ENCODE measurements around the gene ZNF397.

GRCh38 chr18:35220424-35220823, 20.4 kb upstream of the ZNF397 start:
- TF ChIP-seq POLR2AphosphoS5 (IDR thresholded peaks at IDR 0.05) (no peak), CTCF (IDR thresholded peaks at IDR 0.05) (no peak)
